Epithelial cell of esophagus (primary cell): Measurements from ENCODE around the gene MANBA.
"Not testable (repeated sequence)": the region's sequence is repeated elsewhere in the genome, so short reads cannot be mapped to it uniquely, and the experiment has no call there.

Experiments used
- DNase-seq: peaks from one replicate; pipeline ENCODE4 v3.0.0; 2010; ENCODE audit warnings: low read depth
- H3K4me3 ChIP-seq: 2 replicates; pipeline ENCODE4 v1.5.1; 2011; ENCODE audit warnings: mild to moderate bottlenecking, low read length, control low read depth
- TF ChIP-seq, protein P1 (sequence below): IDR thresholded peaks from 2 replicates; pipeline ENCODE4 v1.5.1; 2011; ENCODE audit warnings: low read depth, mild to moderate bottlenecking, low read length, control low read depth, inconsistent platforms; ENCODE audit not compliant: insufficient read depth; ENCODE audit errors: missing control alignments

MANBA gene

DNA sequence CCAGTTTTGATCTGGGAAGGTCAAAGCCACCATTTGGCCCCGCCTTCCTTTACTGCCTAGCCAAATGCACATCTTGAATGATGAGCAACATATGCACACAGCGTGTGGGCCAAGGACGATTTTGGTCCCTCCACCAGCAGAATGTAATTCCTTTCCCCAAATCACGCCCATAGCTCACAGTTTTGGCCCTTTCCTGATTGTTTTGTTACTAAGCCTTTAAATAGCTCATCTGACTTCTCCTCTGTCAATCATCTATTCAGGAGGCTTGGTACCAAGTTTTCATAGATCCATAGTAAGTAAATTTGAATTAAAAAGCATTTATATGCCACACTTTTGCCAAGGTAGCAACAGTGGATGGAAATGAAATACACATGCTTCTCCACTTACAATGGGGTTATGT is 136.3 kb downstream of the MANBA start:
- DNase-seq: no peak
- TF ChIP-seq, protein P1, sequence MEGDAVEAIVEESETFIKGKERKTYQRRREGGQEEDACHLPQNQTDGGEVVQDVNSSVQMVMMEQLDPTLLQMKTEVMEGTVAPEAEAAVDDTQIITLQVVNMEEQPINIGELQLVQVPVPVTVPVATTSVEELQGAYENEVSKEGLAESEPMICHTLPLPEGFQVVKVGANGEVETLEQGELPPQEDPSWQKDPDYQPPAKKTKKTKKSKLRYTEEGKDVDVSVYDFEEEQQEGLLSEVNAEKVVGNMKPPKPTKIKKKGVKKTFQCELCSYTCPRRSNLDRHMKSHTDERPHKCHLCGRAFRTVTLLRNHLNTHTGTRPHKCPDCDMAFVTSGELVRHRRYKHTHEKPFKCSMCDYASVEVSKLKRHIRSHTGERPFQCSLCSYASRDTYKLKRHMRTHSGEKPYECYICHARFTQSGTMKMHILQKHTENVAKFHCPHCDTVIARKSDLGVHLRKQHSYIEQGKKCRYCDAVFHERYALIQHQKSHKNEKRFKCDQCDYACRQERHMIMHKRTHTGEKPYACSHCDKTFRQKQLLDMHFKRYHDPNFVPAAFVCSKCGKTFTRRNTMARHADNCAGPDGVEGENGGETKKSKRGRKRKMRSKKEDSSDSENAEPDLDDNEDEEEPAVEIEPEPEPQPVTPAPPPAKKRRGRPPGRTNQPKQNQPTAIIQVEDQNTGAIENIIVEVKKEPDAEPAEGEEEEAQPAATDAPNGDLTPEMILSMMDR: no peak

DNA sequence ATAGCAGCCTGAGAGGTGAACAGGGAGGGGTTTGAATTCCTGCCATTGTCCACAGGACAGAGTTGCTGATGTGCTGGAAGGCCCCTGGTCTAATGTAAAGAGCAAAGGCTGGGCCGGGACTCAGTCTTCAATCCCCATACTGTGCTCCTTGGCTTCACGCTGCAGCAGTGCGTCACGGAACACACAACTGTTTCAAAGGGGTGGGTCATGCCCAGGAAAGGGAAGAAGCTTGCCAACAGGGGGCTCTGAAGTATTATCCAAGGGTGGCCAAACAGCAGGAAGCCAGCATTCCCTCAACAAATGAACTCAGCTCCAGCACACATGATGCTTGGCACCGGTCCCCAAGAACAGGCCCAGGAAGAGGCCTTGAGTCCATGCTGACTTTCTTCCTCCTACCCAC is 137.1 kb downstream of the MANBA start:
- TF ChIP-seq, protein P1: peak; percentile 16
- peak; percentile 46 for DNase-seq
- H3K4me3 ChIP-seq: no peak overlapping the region

More for the DNA sequence above, 136.3 kb downstream of the MANBA start:
- H3K4me3 ChIP-seq: no peak overlapping the region

DNA sequence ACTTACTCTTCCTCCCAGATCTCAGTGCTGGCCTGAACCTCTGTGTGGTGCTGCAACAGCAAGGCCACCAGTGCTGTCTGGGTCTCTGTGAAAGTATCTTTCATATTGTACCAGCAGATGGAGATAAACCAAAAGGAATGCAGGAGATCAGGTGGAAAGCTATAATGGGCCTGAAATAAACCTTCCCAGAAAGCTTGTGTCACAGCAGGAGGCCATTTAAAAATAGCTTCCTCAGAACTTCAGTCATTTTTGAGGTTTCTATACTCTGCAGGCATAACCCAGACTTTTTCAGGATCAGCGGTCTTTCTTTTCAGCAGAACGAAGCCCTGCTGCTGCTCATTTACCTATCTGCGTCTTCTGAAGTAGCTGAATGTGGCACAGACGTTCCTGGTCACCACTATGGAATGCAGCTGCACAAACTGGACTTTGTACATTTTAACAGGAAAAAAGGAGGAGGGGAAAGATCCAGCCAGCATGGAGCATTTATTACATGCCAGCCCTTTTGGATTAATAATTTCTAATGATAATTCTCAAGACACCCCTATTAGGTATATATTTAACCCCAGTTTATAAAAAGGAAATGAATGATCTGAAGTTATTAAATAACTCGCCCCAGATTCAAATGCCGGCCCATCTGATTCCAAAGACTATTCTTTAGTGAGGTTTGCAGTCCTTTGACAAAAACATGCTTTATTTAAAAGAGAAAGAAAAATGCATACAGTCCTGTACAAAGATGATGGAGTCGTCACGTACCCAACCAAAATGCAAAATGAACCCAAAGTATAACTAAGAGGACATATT is 139.9 kb downstream of the MANBA start:
- DNase-seq: peak; percentile 71
- peak overlapping the region; percentile 6 for H3K4me3 ChIP-seq
- TF ChIP-seq, protein P1: peak; percentile 66

DNA sequence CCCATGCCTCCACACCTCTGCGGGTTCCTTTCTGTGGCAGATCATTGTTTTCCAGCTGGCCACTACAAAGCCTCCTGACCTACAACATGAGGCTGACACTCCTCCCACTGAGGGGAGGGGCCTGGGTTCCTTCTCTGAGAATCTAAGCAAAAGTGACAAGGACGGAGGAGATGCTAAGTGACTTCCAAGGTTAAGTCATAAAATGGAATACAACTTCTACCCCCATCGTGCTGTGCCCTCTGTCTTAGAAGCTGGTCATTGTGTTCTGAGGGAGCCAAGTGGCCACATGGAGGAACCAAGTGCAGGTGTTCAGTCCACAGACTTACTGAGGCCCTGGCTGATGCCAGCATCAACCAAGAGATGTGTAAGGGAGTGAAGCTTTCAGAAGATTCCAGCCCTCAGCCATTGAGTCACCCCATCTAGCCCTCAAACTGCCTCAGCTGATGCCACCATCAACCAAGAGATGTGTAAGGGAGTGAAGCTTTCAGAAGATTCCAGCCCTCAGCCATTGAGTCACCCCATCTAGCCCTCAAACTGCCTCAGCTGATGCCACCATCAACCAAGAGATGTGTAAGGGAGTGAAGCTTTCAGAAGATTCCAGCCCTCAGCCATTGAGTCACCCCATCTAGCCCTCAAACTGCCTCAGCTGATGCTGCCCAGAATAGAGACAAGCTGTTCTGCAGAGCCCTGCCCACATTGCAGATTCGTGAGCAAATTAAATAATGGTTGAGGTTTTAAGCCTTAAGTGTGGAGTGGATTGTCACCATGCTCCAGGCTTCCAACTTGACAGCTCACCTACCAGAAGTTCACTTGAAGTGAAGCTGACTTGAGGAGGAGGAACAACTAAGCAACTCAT is 140.8 kb downstream of the MANBA start:
- peak; percentile 47 for DNase-seq
- not testable (repeated sequence) for H3K4me3 ChIP-seq

DNA sequence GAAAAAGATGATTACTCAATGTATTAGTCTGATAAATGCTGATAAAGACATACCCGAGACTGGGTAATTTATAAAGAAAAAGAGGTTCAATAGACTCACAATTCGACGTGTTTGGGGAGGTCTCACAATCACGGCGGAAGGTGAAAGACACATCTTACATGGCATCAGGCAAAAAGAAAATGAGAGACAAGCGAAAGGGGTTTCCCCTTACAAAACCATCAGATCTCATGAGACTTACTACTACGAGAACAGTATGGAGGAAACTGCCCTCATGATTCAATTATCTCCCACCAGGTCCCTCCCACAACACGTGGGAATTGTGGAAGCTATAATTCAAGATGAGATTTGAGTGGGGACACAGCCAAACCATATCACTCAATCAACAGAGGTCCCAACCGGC is 141.7 kb downstream of the MANBA start:
- not testable (repeated sequence) for DNase-seq, H3K4me3 ChIP-seq

DNA sequence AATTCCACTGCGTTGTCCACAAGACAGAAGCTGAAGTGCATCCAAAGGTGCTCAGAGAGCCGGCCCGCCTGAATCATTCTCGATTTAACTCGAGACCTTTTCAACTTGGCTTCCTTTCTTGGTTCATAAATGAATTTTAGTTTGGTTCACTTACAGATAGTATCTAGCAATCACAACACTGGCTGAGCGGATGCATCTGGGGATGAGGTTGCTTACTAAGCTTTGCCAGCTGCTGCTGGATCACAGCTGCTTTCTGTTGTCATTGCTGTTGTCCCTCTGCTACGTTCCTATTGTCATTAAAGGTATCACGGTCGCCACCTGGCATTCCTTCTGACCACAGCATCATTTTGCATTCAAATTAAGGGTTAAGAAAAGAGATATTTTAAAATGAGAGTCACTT is 144.1 kb downstream of the MANBA start:
- DNase-seq: no peak
- no peak overlapping the region for H3K4me3 ChIP-seq
- TF ChIP-seq, protein P1: no peak

DNA sequence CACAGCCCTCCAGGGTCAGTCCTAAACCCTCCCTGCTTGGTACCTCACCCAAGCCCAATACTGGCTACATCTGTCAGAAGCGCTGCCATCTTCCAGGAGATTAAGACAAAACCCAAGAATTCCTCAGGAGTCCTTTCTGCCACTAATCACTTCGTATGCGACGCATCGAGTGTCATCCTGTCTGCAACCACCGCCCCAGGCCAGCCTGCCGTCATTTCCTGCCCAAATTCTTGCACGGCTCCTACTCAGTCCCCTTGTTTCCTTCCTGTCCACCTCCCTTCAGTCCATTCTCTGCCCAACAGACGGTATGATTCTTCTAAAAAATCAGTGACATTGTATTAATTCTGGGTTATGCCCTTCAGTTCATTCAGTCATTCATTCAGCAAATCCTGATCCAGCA is 146.0 kb downstream of the MANBA start:
- no peak for DNase-seq
- TF ChIP-seq, protein P1: no peak
- no peak overlapping the region for H3K4me3 ChIP-seq

DNA sequence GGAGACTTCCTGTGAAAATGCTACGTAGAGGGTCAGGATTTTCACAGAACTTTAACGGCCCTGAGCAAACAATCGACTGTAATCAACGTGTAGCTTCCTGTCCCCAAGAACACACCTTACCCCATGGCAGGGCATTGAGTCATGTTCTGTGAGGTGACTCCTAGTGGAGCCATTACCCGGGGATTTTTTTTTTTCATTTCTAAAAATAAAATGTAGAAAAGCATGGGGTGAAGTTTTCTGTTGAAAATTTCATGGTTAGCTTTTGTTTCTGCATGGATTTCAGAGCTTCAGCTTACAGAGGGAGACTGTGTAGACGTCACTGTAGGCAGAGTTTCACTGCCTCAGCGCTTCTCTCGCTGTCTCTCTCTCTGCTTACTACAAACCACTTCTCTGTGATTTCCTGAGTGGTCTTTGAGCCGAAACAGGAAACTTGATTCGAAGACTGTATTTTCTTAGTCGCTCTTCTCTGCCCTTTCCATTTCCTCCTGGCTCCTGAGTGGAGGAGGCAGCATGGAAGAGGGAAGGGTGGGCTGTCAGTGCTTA is 147.9 kb downstream of the MANBA start:
- H3K4me3 ChIP-seq: no peak overlapping the region
- DNase-seq: peak; percentile 90
- TF ChIP-seq, protein P1: no peak
